ENCODE measurements around the gene SLF1. TPM values are rescaled to one million over a fixed set of nuclear protein-coding genes. Genes with fewer than 3 reads are reported as not detected.

SLF1 gene
- total RNA-seq, result 1.5 and 2.4 TPM in 2 replicates

DNA sequence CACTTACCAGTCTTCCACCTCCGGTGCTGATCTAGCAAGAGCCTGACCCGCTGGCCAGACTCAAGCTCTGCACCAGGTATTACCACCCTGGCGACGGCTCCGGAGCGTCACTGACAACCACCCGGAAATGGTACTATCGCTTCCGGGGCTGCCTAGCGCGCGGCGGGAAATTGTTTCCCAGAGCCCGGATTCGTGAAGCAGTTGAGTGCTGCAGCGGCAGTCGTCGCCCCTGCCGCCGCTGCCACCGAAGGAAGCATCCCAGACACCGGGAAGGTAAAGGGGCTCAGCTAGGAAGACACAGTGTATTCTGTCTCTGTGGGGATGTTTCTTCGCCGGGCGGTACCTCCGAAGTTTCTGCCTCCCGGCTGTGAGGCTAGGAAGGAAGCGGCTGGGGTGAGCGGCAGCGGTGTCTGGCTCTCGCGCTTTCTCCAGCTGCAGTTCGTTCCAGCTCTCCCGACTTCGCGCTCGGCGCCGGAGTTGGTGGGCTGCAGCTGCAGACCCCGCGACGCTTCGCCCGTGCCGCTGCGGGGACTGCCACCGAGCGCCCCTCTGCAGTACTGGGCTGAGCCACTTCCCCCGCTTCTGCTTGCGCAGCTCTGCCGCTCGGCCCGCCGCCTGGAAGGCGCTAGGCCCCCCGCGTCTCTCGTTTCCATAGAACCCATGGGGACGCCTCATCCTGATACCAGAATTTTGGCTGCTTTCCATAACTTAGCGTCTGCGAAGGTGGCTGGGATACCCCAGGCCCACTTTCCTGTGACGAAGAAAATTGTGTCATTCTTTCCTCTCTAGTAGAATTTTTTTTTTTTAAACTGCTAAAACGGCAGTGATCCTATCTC lies at the start of gene SLF1, which contains the start of gene KIAA0825:
Gene SLF1 (plus strand): TSS at position 177 of the 836 bp plus-strand sequence. CDS start 10,142 bp downstream, outside the sequence.
Gene KIAA0825 (minus strand): TSS at position 112 of the 836 bp plus-strand sequence. CDS start 81,478 bp downstream, outside the sequence.

Other genes starting within 250 kb of the SLF1 start
- 1.3 and 3.6 TPM in 2 replicates for gene KIAA0825, start 65 bp upstream of the SLF1 start, total RNA-seq

Data from pericardium fibroblast (primary cell).